Tibial artery (tissue), 4 donors: ENCODE results near the gene GPC6.

Source experiments
- DNase-seq, 2 donors: peaks; one replicate each; pipeline ENCODE4 v3.0.0-alpha.2; 2019
- H3K27ac ChIP-seq, 2 donors: fragments of 200-600 bp; sonication (generic) in 1 of 2; 1 replicate in 1 of 2; 2 replicates in 1 of 2; pipeline ENCODE4 v1.5.1; 2018 to 2019; ENCODE audit warnings: mild to moderate bottlenecking in 1 of 2
- H3K27me3 ChIP-seq, 2 donors: fragments of 200-600 bp; sonication (generic) in 1 of 2; one replicate each; pipeline versions ENCODE4 v1.5.1 to v1.6.0; 2016 to 2019
- H3K36me3 ChIP-seq, 3 donors: fragments of 200-600 bp; sonication (generic) in 2 of 3; one replicate each; pipeline ENCODE4 v1.5.1; 2016 to 2019; ENCODE audit warnings: mild to moderate bottlenecking in 2 of 3
- H3K4me1 ChIP-seq, 4 donors: fragments of 200-600 bp; sonication (generic) in 2 of 4; 1 replicate in 3 of 4; 2 replicates in 1 of 4; pipeline ENCODE4 v1.5.1; 2016 to 2019
- H3K4me3 ChIP-seq, 2 donors: fragments of 200-600 bp; sonication (generic) in 1 of 2; 1 replicate in 1 of 2; 2 replicates in 1 of 2; pipeline ENCODE4 v1.5.1; 2018 to 2019; ENCODE audit warnings: mild to moderate bottlenecking in 2 of 2
- H3K9me3 ChIP-seq, 3 donors: fragments of 200-600 bp; sonication (generic) in 1 of 3; one replicate each; pipeline ENCODE4 v1.5.1; 2016 to 2019
- intact Hi-C: fragments of 100-400 bp; cut with DNase I; formaldehyde crosslinking; loops from one replicate; pipeline ENCODE4 v1.15.0; 2023; ENCODE audit warnings: low total_unique reads
- TF ChIP-seq, protein P1 (sequence below), 2 experiments: fragments of 200-600 bp in 1 of 2; fragments of 450-650 bp in 1 of 2; IDR thresholded peaks; one replicate each; pipeline ENCODE4 v1.5.1; 2017 to 2019; ENCODE audit warnings: antibody characterized with exemption in 2 of 2, mild to moderate bottlenecking in 1 of 2, moderate library complexity in 1 of 2

GPC6 gene

GRCh38 chr13:93736081-93736480 is 509.5 kb downstream of the GPC6 start:
- Histone ChIP-seq H3K4me1 (peaks cover 0 to 45% (median 3%) of the 10 kb centered on the region in 4 donors), H3K27me3 (no peaks in the 10 kb centered on the region), H3K27ac (no peak overlapping the region), H3K9me3 (no peaks in the 10 kb centered on the region), H3K4me3 (no peak overlapping the region), H3K36me3 (no peaks in the 10 kb centered on the region)
- TF ChIP-seq, protein P1, sequence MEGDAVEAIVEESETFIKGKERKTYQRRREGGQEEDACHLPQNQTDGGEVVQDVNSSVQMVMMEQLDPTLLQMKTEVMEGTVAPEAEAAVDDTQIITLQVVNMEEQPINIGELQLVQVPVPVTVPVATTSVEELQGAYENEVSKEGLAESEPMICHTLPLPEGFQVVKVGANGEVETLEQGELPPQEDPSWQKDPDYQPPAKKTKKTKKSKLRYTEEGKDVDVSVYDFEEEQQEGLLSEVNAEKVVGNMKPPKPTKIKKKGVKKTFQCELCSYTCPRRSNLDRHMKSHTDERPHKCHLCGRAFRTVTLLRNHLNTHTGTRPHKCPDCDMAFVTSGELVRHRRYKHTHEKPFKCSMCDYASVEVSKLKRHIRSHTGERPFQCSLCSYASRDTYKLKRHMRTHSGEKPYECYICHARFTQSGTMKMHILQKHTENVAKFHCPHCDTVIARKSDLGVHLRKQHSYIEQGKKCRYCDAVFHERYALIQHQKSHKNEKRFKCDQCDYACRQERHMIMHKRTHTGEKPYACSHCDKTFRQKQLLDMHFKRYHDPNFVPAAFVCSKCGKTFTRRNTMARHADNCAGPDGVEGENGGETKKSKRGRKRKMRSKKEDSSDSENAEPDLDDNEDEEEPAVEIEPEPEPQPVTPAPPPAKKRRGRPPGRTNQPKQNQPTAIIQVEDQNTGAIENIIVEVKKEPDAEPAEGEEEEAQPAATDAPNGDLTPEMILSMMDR (IDR thresholded peaks at IDR 0.05), result no peak
- intact Hi-C loops, result no loop called here
- DNase-seq, result no peak

- intact Hi-C loops, result no loop called here
- peaks cover 0 to 42% (median 2%) of the 10 kb centered on the region in 4 donors for H3K4me1 ChIP-seq
- no peak overlapping the region for H3K4me3 ChIP-seq
- H3K27ac ChIP-seq, result peak overlapping the region in 1 of 2 donors; percentile 57
- H3K9me3 ChIP-seq, result no peaks in the 10 kb centered on the region
- TF ChIP-seq, protein P1 (IDR thresholded peaks at IDR 0.05), result no peak
- H3K36me3 ChIP-seq, result no peaks in the 10 kb centered on the region
- DNase-seq, result no peak
- H3K27me3 ChIP-seq, result no peaks in the 10 kb centered on the region
These were observed 510.3 kb downstream of the GPC6 start for GRCh38 chr13:93736909-93737308.

GRCh38 chr13:93740334-93740733 is 513.7 kb downstream of the GPC6 start:
- TF ChIP-seq, protein P1 (IDR thresholded peaks at IDR 0.05), result no peak
- Histone ChIP-seq H3K9me3 (no peaks in the 10 kb centered on the region), H3K36me3 (no peaks in the 10 kb centered on the region), H3K4me1 (peaks cover 0 to 42% (median 2%) of the 10 kb centered on the region in 4 donors), H3K27ac (no peak overlapping the region), H3K4me3 (no peak overlapping the region), H3K27me3 (no peaks in the 10 kb centered on the region)
- intact Hi-C loops, result no loop called here
- DNase-seq, result no peak

GRCh38 chr13:93744033-93744432 is 517.4 kb downstream of the GPC6 start:
- intact Hi-C loops, result no loop called here
- DNase-seq, result no peak
- no peak overlapping the region for H3K27ac ChIP-seq

DNA sequence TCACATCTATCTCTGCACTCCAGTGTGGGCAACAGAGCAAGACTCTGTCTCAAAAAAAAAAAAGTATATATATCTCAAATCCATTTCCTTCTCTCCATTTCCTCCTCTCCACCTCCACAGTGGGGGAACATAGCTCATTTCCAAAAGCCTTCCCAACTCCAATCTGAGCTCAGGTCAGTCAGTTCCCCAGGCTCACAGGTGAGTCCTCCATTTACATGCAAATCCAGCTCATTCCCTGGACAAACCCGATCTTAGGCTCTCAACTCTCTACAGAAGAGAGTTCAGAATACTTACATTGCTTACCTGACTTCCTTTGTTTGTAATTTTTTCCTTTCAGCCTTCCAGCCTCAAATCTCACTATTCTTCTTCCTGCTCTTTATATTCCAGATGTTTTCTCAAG is 518.3 kb downstream of the GPC6 start:
- no peaks in the 10 kb centered on the region for H3K36me3 ChIP-seq
- TF ChIP-seq, protein P1 (IDR thresholded peaks at IDR 0.05), result no peak
- DNase-seq, result no peak
- H3K27ac ChIP-seq, result no peak overlapping the region
- no peaks in the 10 kb centered on the region for H3K27me3 ChIP-seq
- H3K4me3 ChIP-seq, result no peak overlapping the region
- H3K4me1 ChIP-seq, result peaks cover 0 to 5% (median 0%) of the 10 kb centered on the region in 4 donors
- intact Hi-C loops, result no loop called here
- H3K9me3 ChIP-seq, result no peaks in the 10 kb centered on the region

More at GRCh38 chr13:93744033-93744432, 517.4 kb downstream of the GPC6 start:
- Histone ChIP-seq H3K9me3 (no peaks in the 10 kb centered on the region), H3K36me3 (no peaks in the 10 kb centered on the region), H3K4me1 (peaks cover 0 to 7% (median 0%) of the 10 kb centered on the region in 4 donors), H3K27me3 (no peaks in the 10 kb centered on the region), H3K4me3 (no peak overlapping the region)
- TF ChIP-seq, protein P1 (IDR thresholded peaks at IDR 0.05), result no peak

- DNase-seq, result no peak
- no peak overlapping the region for H3K4me3 ChIP-seq
- TF ChIP-seq, protein P1 (IDR thresholded peaks at IDR 0.05), result no peak
- H3K27me3 ChIP-seq, result no peaks in the 10 kb centered on the region
- H3K9me3 ChIP-seq, result no peaks in the 10 kb centered on the region
- intact Hi-C loops, result no loop called here
- no peak overlapping the region for H3K27ac ChIP-seq
- no peaks in the 10 kb centered on the region for H3K4me1 ChIP-seq
- no peaks in the 10 kb centered on the region for H3K36me3 ChIP-seq
These were observed 519.3 kb downstream of the GPC6 start for GRCh38 chr13:93745884-93746283.
